ENCODE data around the gene PADI1.

GRCh38 chr1:17191990-17192242 is 13.0 kb upstream of the PADI1 start:
- TF ChIP-seq EZH2 (IDR thresholded peaks at IDR 0.05; ENCODE audit: insufficient read depth, low read length) (no peak), CTCF (IDR thresholded peaks at IDR 0.05; ENCODE audit: insufficient read depth, low read depth, low read length) (no peak)
